CD4-positive, alpha-beta T cell treated with Interleukin-10 for 1 hour (primary cell): Measurements from ENCODE around the gene WTAP.
"Not testable (repeated sequence)": the region's sequence is repeated elsewhere in the genome, so short reads cannot be mapped to it uniquely, and the experiment has no call there.

Source experiments
- DNase-seq: peaks from one replicate; pipeline ENCODE4 v3.0.0-alpha.2; 2020

WTAP gene

GRCh38 chr6:159729598-159730331 is 2.5 kb downstream of the WTAP start:
- DNase-seq = peak; percentile 19

DNA sequence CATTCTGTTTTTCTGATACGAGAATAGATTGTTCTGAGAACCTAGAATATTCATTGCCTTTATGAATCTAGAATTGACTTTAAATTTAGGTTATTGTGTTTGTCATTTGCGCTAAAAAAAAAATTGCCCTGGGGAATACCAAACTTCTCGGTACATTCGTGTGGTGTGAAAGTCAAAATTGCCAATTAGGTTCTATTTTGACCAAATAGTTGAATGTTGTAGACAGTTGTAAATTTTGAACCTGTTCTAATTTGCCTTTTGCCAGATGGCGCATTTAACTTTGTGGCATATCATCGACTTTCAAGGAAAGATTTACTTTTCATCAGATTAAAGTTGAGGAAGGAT is 3.0 kb downstream of the WTAP start:
- no peak for DNase-seq

DNA sequence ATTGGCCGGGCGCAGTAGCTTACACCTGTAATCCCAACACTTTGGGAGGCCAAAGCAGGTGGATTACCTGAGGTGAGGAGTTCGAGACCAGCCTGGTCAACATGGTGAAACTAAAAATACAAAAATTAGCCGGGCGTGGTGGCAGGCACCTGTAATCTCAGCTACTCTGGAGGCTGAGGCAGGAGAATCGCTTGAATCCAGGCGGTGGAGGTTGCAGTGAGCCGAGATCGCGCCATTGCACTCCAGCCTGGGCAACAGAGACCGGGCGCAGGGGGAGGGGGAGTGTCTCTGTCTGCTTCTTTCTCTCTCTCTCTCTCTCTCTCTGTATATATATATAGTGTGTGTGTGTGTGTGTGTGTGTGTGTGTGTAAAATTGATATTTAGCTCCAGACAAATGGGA is 5.2 kb downstream of the WTAP start:
- DNase-seq = not testable (repeated sequence)

DNA sequence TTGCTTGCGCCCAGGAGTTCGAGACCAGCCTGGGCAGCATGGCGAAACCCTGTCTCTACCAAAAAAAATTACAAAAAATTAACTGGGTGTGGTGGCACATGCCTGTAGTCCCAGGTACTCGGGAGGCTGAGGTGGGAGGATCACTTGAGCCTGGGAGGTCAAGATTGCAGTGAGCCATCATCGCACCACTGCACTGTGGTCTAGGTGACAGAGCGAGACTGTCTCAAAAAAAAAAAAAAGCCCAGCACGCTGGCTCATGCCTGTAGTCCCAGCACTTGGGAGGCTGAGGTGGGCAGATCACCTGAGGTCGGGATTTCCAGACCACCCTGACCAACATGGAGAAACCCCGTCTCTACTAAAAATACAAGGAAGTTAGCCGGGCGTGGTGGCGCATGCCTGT is 6.1 kb downstream of the WTAP start:
- DNase-seq = not testable (repeated sequence)

GRCh38 chr6:159736908-159737307 is 9.6 kb downstream of the WTAP start:
- DNase-seq = no peak

DNA sequence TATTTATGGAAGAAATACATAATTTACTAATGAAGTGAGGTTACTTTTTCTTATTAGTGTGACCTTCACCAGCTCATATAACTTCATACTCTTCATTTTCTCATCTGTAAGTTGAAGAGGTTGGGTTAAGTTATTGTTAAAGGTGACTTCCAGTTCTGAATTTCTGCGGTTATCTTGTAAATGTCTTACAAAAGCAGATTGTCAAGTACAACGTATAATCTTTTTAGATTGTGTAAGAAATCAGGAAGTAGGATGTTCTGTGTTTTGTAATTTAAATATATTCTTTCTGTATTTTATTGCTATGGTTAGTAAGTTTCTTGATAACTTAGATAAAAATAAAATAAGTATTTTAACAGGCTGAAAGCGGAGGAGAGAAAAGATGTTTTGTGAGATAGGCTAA is 12.0 kb downstream of the WTAP start:
- DNase-seq = no peak

GRCh38 chr6:159742165-159742564 is 14.9 kb downstream of the WTAP start:
- DNase-seq = no peak

DNA sequence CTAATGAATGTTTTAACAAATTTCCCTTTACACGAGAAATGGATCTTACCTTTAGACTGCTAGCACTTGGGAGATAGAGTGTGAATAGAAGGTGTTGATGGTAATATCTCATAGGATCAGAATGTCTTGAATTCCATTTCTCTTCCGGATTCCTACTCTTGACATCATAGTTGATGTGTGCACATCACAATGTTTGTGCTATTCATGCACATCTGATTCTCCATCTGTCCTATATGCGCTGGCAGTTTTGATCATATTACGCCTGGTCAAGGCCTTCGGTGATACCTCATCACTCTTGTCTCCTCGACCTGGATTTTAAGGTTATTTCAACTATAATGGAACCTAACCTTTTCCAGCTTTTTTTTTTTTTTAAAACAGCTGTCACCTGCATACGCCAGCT is 17.8 kb downstream of the WTAP start:
- DNase-seq = no peak

DNA sequence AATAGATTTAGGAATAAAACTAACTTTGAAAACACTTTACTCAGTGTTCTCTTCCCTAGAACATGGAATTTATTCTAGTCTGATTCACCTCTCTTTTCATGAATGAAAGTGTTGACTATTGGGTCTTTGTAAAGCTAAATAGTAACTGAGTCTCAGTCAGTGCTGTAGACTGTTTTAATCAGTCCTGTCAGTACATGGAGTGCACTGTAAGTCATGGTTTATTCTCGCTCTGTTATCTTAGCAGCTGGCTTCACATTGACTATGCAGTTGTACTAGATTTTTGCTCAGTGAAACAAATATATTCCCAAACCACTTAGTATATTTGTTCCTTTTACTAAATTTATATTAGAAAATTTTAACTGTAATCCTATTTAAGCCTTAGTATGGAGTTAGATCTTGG is 19.5 kb downstream of the WTAP start:
- no peak for DNase-seq

- DNase-seq = not testable (repeated sequence)
Measured at GRCh38 chr6:159748127-159748526, 20.8 kb downstream of the WTAP start.

GRCh38 chr6:159751448-159751847 is 24.1 kb downstream of the WTAP start:
- DNase-seq = no peak

- DNase-seq = no peak
Measured at GRCh38 chr6:159753081-159753872, 26.0 kb downstream of the WTAP start.

DNA sequence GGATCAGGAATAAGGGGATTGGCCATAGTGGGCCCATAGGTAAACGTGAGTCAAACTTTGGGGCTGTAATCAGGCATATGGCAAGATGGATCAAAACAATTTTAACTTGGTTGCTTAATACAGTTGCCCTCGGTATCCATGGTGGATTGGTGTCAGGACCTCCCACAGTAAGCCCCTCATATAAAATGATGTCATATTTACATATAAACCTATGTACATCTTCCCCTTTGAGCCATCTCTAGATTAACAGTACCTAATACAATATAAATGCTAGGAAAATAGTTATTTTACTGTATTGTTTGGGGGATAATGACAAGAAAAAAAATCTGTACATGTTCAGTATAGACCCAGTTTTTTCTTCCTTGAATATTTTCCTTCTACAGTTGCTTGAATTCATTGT is 27.1 kb downstream of the WTAP start:
- no peak for DNase-seq

DNA sequence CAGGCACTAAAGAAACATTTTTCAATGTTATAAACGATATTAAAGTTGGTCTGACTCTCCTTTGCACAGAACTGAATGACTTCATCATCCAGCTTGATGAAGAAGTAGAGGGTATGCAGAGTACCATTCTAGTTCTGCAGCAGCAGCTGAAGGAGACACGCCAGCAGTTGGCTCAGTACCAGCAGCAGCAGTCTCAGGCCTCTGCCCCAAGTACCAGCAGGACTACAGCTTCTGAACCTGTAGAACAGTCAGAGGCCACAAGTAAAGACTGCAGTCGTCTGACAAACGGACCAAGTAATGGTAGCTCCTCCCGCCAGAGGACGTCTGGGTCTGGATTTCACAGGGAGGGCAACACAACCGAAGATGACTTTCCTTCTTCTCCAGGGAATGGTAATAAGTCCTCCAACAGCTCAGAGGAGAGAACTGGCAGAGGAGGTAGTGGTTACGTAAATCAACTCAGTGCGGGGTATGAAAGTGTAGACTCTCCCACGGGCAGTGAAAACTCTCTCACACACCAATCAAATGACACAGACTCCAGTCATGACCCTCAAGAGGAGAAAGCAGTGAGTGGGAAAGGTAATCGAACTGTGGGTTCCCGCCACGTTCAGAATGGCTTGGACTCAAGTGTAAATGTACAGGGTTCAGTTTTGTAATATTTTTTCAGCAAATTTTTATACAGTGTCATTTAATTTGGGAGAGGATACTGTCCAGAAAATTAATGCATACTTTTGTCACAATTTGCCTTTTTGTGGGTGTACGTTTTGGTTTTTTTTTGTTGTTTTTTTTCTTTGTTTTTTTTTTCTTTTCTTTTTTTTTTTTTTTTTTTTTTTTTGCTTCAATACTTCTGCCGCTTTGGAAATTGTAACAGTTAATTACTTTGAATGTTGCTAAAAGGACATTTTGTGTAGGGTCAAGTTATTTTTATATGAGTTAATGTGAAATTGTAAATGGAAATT is 27.9 kb downstream of the WTAP start:
- no peak for DNase-seq

GRCh38 chr6:159756508-159756907 is 29.2 kb downstream of the WTAP start:
- no peak for DNase-seq

- no peak for DNase-seq
Measured at GRCh38 chr6:159758031-159759001, 31.0 kb downstream of the WTAP start.

GRCh38 chr6:159759645-159760044 is 32.3 kb downstream of the WTAP start:
- DNase-seq = no peak

- DNase-seq = no peak
Measured at GRCh38 chr6:159760602-159761057, 33.3 kb downstream of the WTAP start.

- DNase-seq = no peak
Measured at GRCh38 chr6:159761129-159761872, 34.0 kb downstream of the WTAP start.

GRCh38 chr6:159761873-159762680 is 34.8 kb downstream of the WTAP start, which contains the start of gene ACAT2:
Gene ACAT2 (plus strand): TSS chr6:159762045. CDS start chr6:159762088, 43 bp downstream.
- peak; percentile 94 for DNase-seq
